Body of pancreas (tissue), 4 donors: ENCODE results near the gene SOX5.

Source experiments
- POLR2A ChIP-seq, 3 donors: fragments of 450-650 bp; IDR thresholded peaks; one replicate each; pipeline ENCODE4 v1.6.1; 2016; ENCODE audit warnings: antibody characterized with exemption in 3 of 3, mild to moderate bottlenecking in 2 of 3
- TF ChIP-seq, protein P1 (sequence below), 7 experiments: fragments of 450-650 bp in 4 of 7; fragments of 200-600 bp in 3 of 7; sonication (generic) in 3 of 7; IDR thresholded peaks; one replicate each; pipeline ENCODE4 v1.5.1; 2016 to 2019; ENCODE audit warnings: antibody characterized with exemption in 7 of 7

DNA sequence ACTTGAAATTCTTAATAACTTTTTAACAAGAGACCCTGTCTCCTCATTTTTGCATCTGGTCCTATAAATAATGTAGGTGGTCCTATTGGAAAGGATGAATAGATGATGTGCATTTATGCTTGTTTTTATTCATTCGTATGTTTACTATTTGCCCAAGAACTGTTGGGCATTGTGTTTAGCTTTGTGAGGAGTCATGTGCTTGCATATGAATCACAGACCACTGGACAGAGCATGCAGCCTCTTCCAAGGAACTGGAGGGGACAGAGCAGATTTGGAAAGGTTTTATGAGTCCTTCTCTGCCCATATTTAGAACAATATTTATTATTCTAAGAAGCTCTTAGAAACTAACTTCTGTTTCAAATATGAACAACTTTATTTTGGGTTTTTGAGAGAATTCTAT is 414.0 kb downstream of the SOX5 start:
- TF ChIP-seq, protein P1, sequence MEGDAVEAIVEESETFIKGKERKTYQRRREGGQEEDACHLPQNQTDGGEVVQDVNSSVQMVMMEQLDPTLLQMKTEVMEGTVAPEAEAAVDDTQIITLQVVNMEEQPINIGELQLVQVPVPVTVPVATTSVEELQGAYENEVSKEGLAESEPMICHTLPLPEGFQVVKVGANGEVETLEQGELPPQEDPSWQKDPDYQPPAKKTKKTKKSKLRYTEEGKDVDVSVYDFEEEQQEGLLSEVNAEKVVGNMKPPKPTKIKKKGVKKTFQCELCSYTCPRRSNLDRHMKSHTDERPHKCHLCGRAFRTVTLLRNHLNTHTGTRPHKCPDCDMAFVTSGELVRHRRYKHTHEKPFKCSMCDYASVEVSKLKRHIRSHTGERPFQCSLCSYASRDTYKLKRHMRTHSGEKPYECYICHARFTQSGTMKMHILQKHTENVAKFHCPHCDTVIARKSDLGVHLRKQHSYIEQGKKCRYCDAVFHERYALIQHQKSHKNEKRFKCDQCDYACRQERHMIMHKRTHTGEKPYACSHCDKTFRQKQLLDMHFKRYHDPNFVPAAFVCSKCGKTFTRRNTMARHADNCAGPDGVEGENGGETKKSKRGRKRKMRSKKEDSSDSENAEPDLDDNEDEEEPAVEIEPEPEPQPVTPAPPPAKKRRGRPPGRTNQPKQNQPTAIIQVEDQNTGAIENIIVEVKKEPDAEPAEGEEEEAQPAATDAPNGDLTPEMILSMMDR (IDR thresholded peaks at IDR 0.05), result no peak
- TF ChIP-seq POLR2A (IDR thresholded peaks at IDR 0.05), result no peak
